ENCODE measurements around the gene C6orf120. TPM values are rescaled to one million over a fixed set of nuclear protein-coding genes. Genes with fewer than 3 reads are reported as not detected.

C6orf120 gene
- total and polyA plus RNA-seq, 2 experiments from 2014 or later = 37.9 to 58.8 TPM

GRCh38 chr6:169667716-169668115, 34.2 kb upstream of the C6orf120 start:
- H3K4me3 ChIP-seq = no peak overlapping the region
- no peaks in the 10 kb centered on the region for H3K36me3 ChIP-seq (replicated peaks; ENCODE audit: insufficient read depth, low read depth)
- no peaks in the 10 kb centered on the region for H3K9me3 ChIP-seq (ENCODE audit: low read depth)
- no peak overlapping the region for H3K27ac ChIP-seq
- H3K4me1 ChIP-seq (ENCODE audit: insufficient read depth) = no peaks in the 10 kb centered on the region
- DNase-seq (ENCODE audit: low spot score) = no peak
- H3K9me2 ChIP-seq (replicated peaks; ENCODE audit: insufficient read depth) = no peaks in the 10 kb centered on the region
- 98% methylated on average over 25 of the region's 27 CpGs for WGBS (ENCODE audit: low lambda C conversion rate, missing lambda C conversion rate)
- TF ChIP-seq EZH2 (IDR thresholded peaks at IDR 0.05; ENCODE audit: borderline replicate concordance) (no peak), EZH2phosphoT487 (IDR thresholded peaks at IDR 0.05; ENCODE audit: low read depth, severe bottlenecking, unreplicated experiment) (no peak)
- TF ChIP-seq, protein P1, sequence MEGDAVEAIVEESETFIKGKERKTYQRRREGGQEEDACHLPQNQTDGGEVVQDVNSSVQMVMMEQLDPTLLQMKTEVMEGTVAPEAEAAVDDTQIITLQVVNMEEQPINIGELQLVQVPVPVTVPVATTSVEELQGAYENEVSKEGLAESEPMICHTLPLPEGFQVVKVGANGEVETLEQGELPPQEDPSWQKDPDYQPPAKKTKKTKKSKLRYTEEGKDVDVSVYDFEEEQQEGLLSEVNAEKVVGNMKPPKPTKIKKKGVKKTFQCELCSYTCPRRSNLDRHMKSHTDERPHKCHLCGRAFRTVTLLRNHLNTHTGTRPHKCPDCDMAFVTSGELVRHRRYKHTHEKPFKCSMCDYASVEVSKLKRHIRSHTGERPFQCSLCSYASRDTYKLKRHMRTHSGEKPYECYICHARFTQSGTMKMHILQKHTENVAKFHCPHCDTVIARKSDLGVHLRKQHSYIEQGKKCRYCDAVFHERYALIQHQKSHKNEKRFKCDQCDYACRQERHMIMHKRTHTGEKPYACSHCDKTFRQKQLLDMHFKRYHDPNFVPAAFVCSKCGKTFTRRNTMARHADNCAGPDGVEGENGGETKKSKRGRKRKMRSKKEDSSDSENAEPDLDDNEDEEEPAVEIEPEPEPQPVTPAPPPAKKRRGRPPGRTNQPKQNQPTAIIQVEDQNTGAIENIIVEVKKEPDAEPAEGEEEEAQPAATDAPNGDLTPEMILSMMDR (IDR thresholded peaks at IDR 0.05; ENCODE audit: poor library complexity) = no peak
- no peak overlapping the region for H2AFZ ChIP-seq
- no peaks in the 10 kb centered on the region for H4K20me1 ChIP-seq (ENCODE audit: insufficient read depth, poor library complexity, severe bottlenecking)
- H3K4me2 ChIP-seq = no peak overlapping the region
- H3K27me3 ChIP-seq = no peaks in the 10 kb centered on the region
- H3K79me2 ChIP-seq = no peaks in the 10 kb centered on the region

GRCh38 chr6:169668203-169668847, 33.6 kb upstream of the C6orf120 start:
- no peak overlapping the region for H3K4me2 ChIP-seq
- no peaks in the 10 kb centered on the region for H3K36me3 ChIP-seq (replicated peaks; ENCODE audit: insufficient read depth, low read depth)
- 91% methylated on average over 15 of the region's 15 CpGs for WGBS (ENCODE audit: low lambda C conversion rate, missing lambda C conversion rate)

GRCh38 chr6:169669147-169669546, 32.8 kb upstream of the C6orf120 start:
- Histone ChIP-seq H3K4me2 (no peak overlapping the region), H3K27ac (no peak overlapping the region), H3K9me3 (ENCODE audit: low read depth) (no peaks in the 10 kb centered on the region), H4K20me1 (ENCODE audit: insufficient read depth, poor library complexity, severe bottlenecking) (no peaks in the 10 kb centered on the region), H3K4me3 (no peak overlapping the region), H3K36me3 (replicated peaks; ENCODE audit: insufficient read depth, low read depth) (no peaks in the 10 kb centered on the region), H3K9me2 (replicated peaks; ENCODE audit: insufficient read depth) (no peaks in the 10 kb centered on the region), H3K4me1 (ENCODE audit: insufficient read depth) (no peaks in the 10 kb centered on the region), H3K79me2 (no peaks in the 10 kb centered on the region), H3K27me3 (no peaks in the 10 kb centered on the region), H2AFZ (no peak overlapping the region)
- TF ChIP-seq EZH2phosphoT487 (IDR thresholded peaks at IDR 0.05; ENCODE audit: low read depth, severe bottlenecking, unreplicated experiment) (no peak), EZH2 (IDR thresholded peaks at IDR 0.05; ENCODE audit: borderline replicate concordance) (no peak)
- TF ChIP-seq, protein P1 (IDR thresholded peaks at IDR 0.05; ENCODE audit: poor library complexity) = no peak
- DNase-seq (ENCODE audit: low spot score) = no peak
- WGBS (ENCODE audit: low lambda C conversion rate, missing lambda C conversion rate) = 92% methylated on average over 6 of the region's 6 CpGs

More at GRCh38 chr6:169668203-169668847, 33.6 kb upstream of the C6orf120 start:
- H3K4me1 ChIP-seq (ENCODE audit: insufficient read depth) = no peaks in the 10 kb centered on the region
- H3K27ac ChIP-seq = no peak overlapping the region
- no peak overlapping the region for H3K4me3 ChIP-seq
- TF ChIP-seq, protein P1 (IDR thresholded peaks at IDR 0.05; ENCODE audit: poor library complexity) = no peak
- TF ChIP-seq EZH2phosphoT487 (IDR thresholded peaks at IDR 0.05; ENCODE audit: low read depth, severe bottlenecking, unreplicated experiment) (no peak), EZH2 (IDR thresholded peaks at IDR 0.05; ENCODE audit: borderline replicate concordance) (no peak)
- no peaks in the 10 kb centered on the region for H4K20me1 ChIP-seq (ENCODE audit: insufficient read depth, poor library complexity, severe bottlenecking)
- no peaks in the 10 kb centered on the region for H3K27me3 ChIP-seq
- DNase-seq (ENCODE audit: low spot score) = no peak
- no peaks in the 10 kb centered on the region for H3K79me2 ChIP-seq
- H3K9me3 ChIP-seq (ENCODE audit: low read depth) = no peaks in the 10 kb centered on the region
- H3K9me2 ChIP-seq (replicated peaks; ENCODE audit: insufficient read depth) = no peaks in the 10 kb centered on the region
- no peak overlapping the region for H2AFZ ChIP-seq
